ENCODE measurements around the gene FRY.
"Not testable (repeated sequence)": the region's sequence is repeated elsewhere in the genome, so short reads cannot be mapped to it uniquely, and the experiment has no call there.

Gene FRY

GRCh38 chr13:31987535-31988170 lies 43.9 kb upstream of the FRY start:
- Histone ChIP-seq H3K27ac (no peak overlapping the region), H3K27me3 (ENCODE audit: insufficient read depth, low read depth, severe bottlenecking) (no peaks in the 10 kb centered on the region), H3K36me3 (no peaks in the 10 kb centered on the region; the same call in 1 of the 2 replicates), H3K9me3 (ENCODE audit: severe bottlenecking) (no peaks in the 10 kb centered on the region), H3K4me3 (ENCODE audit: low read depth, low read length) (no peak overlapping the region)
- no peak for TF ChIP-seq CTCF (IDR thresholded peaks at IDR 0.05; ENCODE audit: low read depth, low read length)
- no peak for DNase-seq

DNA sequence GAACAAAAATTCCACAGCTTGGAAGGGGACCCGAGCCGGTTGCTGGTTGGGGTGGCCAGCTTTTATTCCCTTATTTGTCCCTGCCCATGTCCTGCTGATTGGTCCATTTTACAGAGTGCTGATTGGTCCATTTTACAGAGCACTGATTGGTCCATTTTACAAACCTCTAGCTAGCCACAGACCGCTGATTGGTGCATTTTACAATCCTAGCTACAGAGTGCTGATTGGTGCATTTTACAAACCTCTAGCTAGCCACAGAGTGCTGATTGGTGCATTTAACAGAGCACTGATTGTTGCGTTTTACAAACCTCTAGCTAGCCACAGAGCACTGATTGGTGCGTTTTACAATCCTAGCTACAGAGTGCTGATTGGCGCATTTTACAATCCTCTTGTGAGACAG lies 37.2 kb upstream of the FRY start:
- DNase-seq; H3K4me3 ChIP-seq (ENCODE audit: low read depth, low read length); H3K27ac ChIP-seq; H3K9me3 ChIP-seq (ENCODE audit: severe bottlenecking); H3K27me3 ChIP-seq (ENCODE audit: insufficient read depth, low read depth, severe bottlenecking); H3K36me3 ChIP-seq: not testable (repeated sequence)

- Histone ChIP-seq H3K27me3 (ENCODE audit: insufficient read depth, low read depth, severe bottlenecking) (no peaks in the 10 kb centered on the region), H3K4me3 (ENCODE audit: low read depth, low read length) (no peak overlapping the region), H3K36me3 (no peaks in the 10 kb centered on the region), H3K9me3 (ENCODE audit: severe bottlenecking) (no peaks in the 10 kb centered on the region), H3K27ac (peak overlapping the region; percentile 68)
- peak; percentile 37; the same call in 1 of the 2 replicates for TF ChIP-seq CTCF (IDR thresholded peaks at IDR 0.05; ENCODE audit: low read depth, low read length)
- peak; percentile 47 for DNase-seq
Observed at GRCh38 chr13:31996601-31997000, 35.0 kb upstream of the FRY start.

DNA sequence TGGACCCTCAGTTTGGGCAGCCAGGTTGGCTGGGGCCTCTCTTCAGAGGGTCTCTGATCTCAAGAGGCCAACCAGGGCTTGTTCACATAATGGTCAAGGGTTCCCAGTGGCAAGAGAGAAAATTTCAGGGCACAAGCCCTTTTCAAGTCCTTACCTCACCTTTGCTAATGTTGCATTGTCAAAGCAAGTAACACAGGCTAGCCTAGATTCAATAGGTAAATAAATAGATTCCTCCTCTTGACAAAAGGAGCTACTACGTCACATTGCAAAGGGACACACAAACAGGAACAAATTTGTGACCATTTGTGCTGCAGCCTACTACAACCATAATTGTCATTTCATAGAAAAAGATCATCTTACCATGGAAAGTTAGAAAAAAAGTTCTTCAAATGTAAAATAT lies 33.9 kb upstream of the FRY start:
- no peak for DNase-seq
- TF ChIP-seq CTCF (IDR thresholded peaks at IDR 0.05; ENCODE audit: low read depth, low read length), result no peak
- H3K27ac ChIP-seq, result peak overlapping the region; percentile 25; the same call in 1 of the 2 replicates
- no peaks in the 10 kb centered on the region for H3K36me3 ChIP-seq
- no peaks in the 10 kb centered on the region for H3K9me3 ChIP-seq (ENCODE audit: severe bottlenecking)
- no peak overlapping the region for H3K4me3 ChIP-seq (ENCODE audit: low read depth, low read length)
- H3K27me3 ChIP-seq (ENCODE audit: insufficient read depth, low read depth, severe bottlenecking), result no peaks in the 10 kb centered on the region

- Histone ChIP-seq H3K9me3 (ENCODE audit: severe bottlenecking) (no peaks in the 10 kb centered on the region), H3K4me3 (ENCODE audit: low read depth, low read length) (no peak overlapping the region), H3K27me3 (ENCODE audit: insufficient read depth, low read depth, severe bottlenecking) (no peaks in the 10 kb centered on the region), H3K27ac (no peak overlapping the region; the same call in 1 of the 2 replicates), H3K36me3 (no peaks in the 10 kb centered on the region)
- DNase-seq, result no peak
- no peak for TF ChIP-seq CTCF (IDR thresholded peaks at IDR 0.05; ENCODE audit: low read depth, low read length)
Observed at GRCh38 chr13:31998131-31998530, 33.4 kb upstream of the FRY start.

DNA sequence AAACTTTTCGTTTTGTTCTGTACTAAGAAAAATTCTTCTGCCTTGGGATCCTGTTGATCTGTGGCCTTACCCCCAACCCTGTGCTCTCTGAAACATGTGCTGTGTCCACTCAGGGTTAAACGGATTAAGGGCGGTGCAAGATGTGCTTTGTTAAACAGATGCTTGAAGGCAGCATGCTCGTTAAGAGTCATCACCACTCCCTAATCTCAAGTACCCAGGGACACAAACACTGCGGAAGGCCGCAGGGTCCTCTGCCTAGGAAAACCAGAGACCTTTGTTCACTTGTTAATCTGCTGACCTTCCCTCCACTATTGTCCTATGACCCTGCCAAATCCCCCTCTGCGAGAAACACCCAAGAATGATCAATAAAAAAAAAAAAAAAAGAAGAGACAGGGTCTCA lies 30.8 kb upstream of the FRY start:
- DNase-seq; H3K4me3 ChIP-seq (ENCODE audit: low read depth, low read length); H3K36me3 ChIP-seq; H3K9me3 ChIP-seq (ENCODE audit: severe bottlenecking); H3K27me3 ChIP-seq (ENCODE audit: insufficient read depth, low read depth, severe bottlenecking): not testable (repeated sequence)
- H3K27ac ChIP-seq, result peak overlapping the region; percentile 46

DNA sequence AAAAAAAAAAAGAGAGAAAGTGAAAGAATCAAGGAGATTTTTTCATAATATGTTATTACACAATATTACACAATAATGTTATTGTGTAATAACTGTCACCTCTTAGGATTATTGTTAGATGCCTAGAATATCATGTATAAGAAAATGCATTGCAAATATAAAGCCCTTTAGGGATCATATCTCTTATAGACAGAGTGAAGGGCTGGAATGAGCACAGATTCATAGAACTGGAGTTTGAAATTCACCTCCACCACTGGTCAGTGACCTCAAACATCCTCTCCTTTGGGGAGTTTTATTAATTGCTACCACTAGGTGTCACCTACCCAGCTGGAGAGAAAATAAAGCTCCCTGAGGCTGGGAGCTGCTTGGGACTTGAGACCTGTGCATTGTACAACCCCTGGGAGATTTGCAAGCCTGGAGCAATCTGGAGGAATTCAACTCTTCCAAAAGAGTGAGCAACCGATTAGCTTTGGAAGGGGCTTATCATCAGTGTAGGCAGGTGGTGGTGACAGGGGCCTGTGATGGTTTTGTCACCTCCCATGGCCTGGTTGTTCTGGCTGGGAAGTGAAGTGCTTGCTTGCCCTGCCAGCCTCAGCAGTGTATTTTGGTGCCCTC lies 30.3 kb upstream of the FRY start:
- no peaks in the 10 kb centered on the region for H3K36me3 ChIP-seq
- H3K4me3 ChIP-seq (ENCODE audit: low read depth, low read length), result no peak overlapping the region
- no peaks in the 10 kb centered on the region for H3K9me3 ChIP-seq (ENCODE audit: severe bottlenecking)
- DNase-seq, result peak; percentile 42
- H3K27me3 ChIP-seq (ENCODE audit: insufficient read depth, low read depth, severe bottlenecking), result no peaks in the 10 kb centered on the region
- TF ChIP-seq CTCF (IDR thresholded peaks at IDR 0.05; ENCODE audit: low read depth, low read length), result peak; percentile 49
- H3K27ac ChIP-seq, result peak overlapping the region; percentile 46

Data from WERI-Rb-1 (cell line).